ENCODE measurements around the gene GADD45GIP1.
"Not testable (repeated sequence)": the region's sequence is repeated elsewhere in the genome, so short reads cannot be mapped to it uniquely, and the experiment has no call there.

The GADD45GIP1 gene

GRCh38 chr19:12987781-12988180, 30.8 kb upstream of the GADD45GIP1 start:
- DNase-seq: no peak

GRCh38 chr19:12987190-12987589, 30.2 kb upstream of the GADD45GIP1 start:
- DNase-seq: no peak

GRCh38 chr19:12986726-12987125, 29.7 kb upstream of the GADD45GIP1 start:
- DNase-seq: no peak

- no peak for DNase-seq
Measured at GRCh38 chr19:12985049-12985776, 28.2 kb upstream of the GADD45GIP1 start.

- DNase-seq: no peak
Measured at GRCh38 chr19:12984683-12985048, 27.6 kb upstream of the GADD45GIP1 start.

GRCh38 chr19:12984143-12984627, 27.2 kb upstream of the GADD45GIP1 start:
- DNase-seq: no peak

GRCh38 chr19:12983542-12984142, 26.6 kb upstream of the GADD45GIP1 start:
- peak; percentile 78 for DNase-seq

GRCh38 chr19:12983091-12983490, 26.1 kb upstream of the GADD45GIP1 start:
- no peak for DNase-seq

GRCh38 chr19:12982648-12983047, 25.6 kb upstream of the GADD45GIP1 start:
- DNase-seq: no peak

- DNase-seq: no peak
Measured at GRCh38 chr19:12979974-12980373, 23.0 kb upstream of the GADD45GIP1 start.

GRCh38 chr19:12976109-12976508, 19.1 kb upstream of the GADD45GIP1 start:
- DNase-seq: not testable (repeated sequence)

- DNase-seq: no peak
Measured at GRCh38 chr19:12975221-12975741, 18.3 kb upstream of the GADD45GIP1 start.

- no peak for DNase-seq
Measured at GRCh38 chr19:12974301-12975220, 17.5 kb upstream of the GADD45GIP1 start.

- no peak for DNase-seq
Measured at GRCh38 chr19:12973236-12973635, 16.2 kb upstream of the GADD45GIP1 start.

GRCh38 chr19:12970070-12970820, 13.2 kb upstream of the GADD45GIP1 start:
- DNase-seq: no peak

- DNase-seq: no peak
Measured at GRCh38 chr19:12969292-12969988, 12.4 kb upstream of the GADD45GIP1 start, which contains the start of gene DAND5. TSS of gene DAND5 (plus strand) at chr19:12969576. CDS start at chr19:12969661, 85 bp downstream.

GRCh38 chr19:12967907-12968306, 10.9 kb upstream of the GADD45GIP1 start:
- no peak for DNase-seq

- no peak for DNase-seq
Measured at GRCh38 chr19:12965812-12966135, 8.8 kb upstream of the GADD45GIP1 start.

GRCh38 chr19:12965017-12965811, 8.2 kb upstream of the GADD45GIP1 start:
- DNase-seq: peak; percentile 67

- no peak for DNase-seq
Measured at GRCh38 chr19:12959481-12959880, 2.5 kb upstream of the GADD45GIP1 start.

GRCh38 chr19:12957389-12957952, 448 bp upstream of the GADD45GIP1 start:
- DNase-seq: not testable (repeated sequence)

All from activated CD4-positive, alpha-beta T cell treated with anti-CD3 and anti-CD28 coated beads for 1 hour (primary cell).